HepG2 (cell line): Measurements from ENCODE around the gene PIAS1. TPM values are rescaled to one million over a fixed set of nuclear protein-coding genes. Genes with fewer than 3 reads are reported as not detected.

ENCODE experiments used
- ARHGAP35 ChIP-seq: sonication (generic); formaldehyde crosslinking; IDR thresholded peaks from 2 replicates; pipeline ENCODE4 v1.9.0; 2022; ENCODE audit warnings: mild to moderate bottlenecking, inconsistent platforms, moderate library complexity, missing genetic modification reagents, borderline replicate concordance
- POLR2AphosphoS5 ChIP-seq: IDR thresholded peaks from 2 replicates; pipeline ENCODE4 v1.6.1; 2012; ENCODE audit warnings: low read depth, low read length
- SP140L ChIP-seq: sonication (generic); formaldehyde crosslinking; IDR thresholded peaks from 2 replicates; pipeline ENCODE4 v1.4.0; 2020; ENCODE audit warnings: missing genetic modification reagents, borderline replicate concordance
- TBP ChIP-seq: sonication (generic); formaldehyde crosslinking; IDR thresholded peaks from 2 replicates; pipeline ENCODE4 v1.5.0; 2020; ENCODE audit warnings: missing genetic modification reagents
- ZNF570 ChIP-seq: sonication (generic); formaldehyde crosslinking; IDR thresholded peaks from 2 replicates; pipeline ENCODE4 v1.4.0; 2020; ENCODE audit warnings: mild to moderate bottlenecking, missing genetic modification reagents, borderline replicate concordance
- polyA plus RNA-seq, 8 experiments: library from polyadenylated mRNA; depleted of rRNA in 3 of 8; stranded (reverse) in 7 of 8; unstranded in 1 of 8; fragments of >200 nt; fragmentation: Illumina TruSeq in 4 of 8; extraction: Trizol in 4 of 8; gene quantifications; 2 replicates each; pipeline versions ENCODE4 v1.2.1 to v1.2.3, GENCODE V29; 2011 to 2016; ENCODE audit warnings: low read depth in 4 of 8, missing spikeins in 1 of 8, mixed read lengths in 1 of 8; ENCODE audit not compliant: insufficient read depth in 1 of 8
- total RNA-seq, 5 experiments: library from RNA; depleted of rRNA; stranded (reverse); fragments of >200 nt; fragmentation: Illumina TruSeq; extraction: Trizol; gene quantifications; 2 replicates each; pipeline ENCODE4 v1.2.3, GENCODE V29; 2016; ENCODE audit warnings: low read depth in 1 of 5
- TF ChIP-seq, protein P1 (sequence below): sonication (generic); formaldehyde crosslinking; IDR thresholded peaks from 2 replicates; pipeline ENCODE4 v1.4.0; 2020; ENCODE audit warnings: missing genetic modification reagents
- TF ChIP-seq, protein P2 (sequence below): sonication (generic); formaldehyde crosslinking; IDR thresholded peaks from 2 replicates; pipeline ENCODE4 v1.5.0; 2020; ENCODE audit warnings: missing genetic modification reagents
- TF ChIP-seq, protein P3 (sequence below): sonication (generic); formaldehyde crosslinking; IDR thresholded peaks from 2 replicates; pipeline ENCODE4 v1.9.0; 2021; ENCODE audit warnings: missing genetic modification reagents, mild to moderate bottlenecking, borderline replicate concordance
- TF ChIP-seq, protein P4 (sequence below): sonication (generic); formaldehyde crosslinking; IDR thresholded peaks from 2 replicates; pipeline ENCODE4 v1.4.0; 2020; ENCODE audit warnings: mild to moderate bottlenecking, missing genetic modification reagents
- TF ChIP-seq, protein P5 (sequence below): sonication (generic); formaldehyde crosslinking; IDR thresholded peaks from 2 replicates; pipeline ENCODE4 v1.8.0; 2022; ENCODE audit warnings: mild to moderate bottlenecking, missing genetic modification reagents

The PIAS1 gene
- total and polyA plus RNA-seq, 2 of the 13 experiments (the other 11 are each of a cell fraction or from before 2014, with no cell fraction given) = 20.7 to 33.7 TPM

DNA sequence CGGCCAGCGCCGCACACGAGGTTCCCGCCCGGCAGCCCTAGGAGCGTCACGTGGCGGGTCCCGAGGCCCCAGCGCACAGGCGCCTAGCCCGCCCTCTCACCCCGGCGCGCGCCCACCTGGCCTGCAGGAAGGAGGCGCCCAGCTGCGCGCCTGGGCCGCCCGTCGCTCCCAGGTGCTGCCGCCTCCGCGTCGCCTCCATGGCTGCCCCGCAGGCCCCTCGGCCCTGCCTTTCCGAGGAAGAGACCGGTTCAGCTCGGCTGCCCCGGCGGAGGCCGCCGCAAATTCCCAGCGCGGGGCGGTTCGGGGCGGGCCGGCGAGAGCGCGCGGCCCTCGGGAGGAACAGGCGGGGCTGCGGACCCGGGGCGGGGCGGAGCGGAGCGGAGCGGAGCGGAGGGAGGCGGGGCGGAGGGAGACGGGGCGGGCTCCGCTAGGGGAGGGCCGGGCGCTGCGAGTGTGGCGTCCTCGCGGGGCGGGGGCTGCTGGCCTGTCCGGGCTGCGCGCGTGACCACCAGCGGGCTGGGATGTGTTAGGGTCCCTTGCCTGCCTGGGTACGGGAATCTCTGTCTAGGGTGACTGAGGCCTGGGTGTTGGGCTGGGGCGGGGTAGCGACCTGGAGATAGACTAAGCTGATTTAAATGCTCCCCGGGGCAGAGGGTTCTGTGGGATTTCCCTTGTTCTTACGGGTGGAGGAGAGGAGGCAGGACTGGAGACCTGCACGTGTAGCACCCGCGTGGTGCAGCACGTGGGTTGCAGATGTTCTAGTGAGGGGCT, 175.5 kb downstream of the PIAS1 start, which contains the start of gene CLN6 (continued):
- TF ChIP-seq POLR2AphosphoS5 (peak; percentile 66), ZNF570 (CRISPR knock-in tag) (peak; percentile 62; the same call in 1 of the 2 replicates), ARHGAP35 (CRISPR knock-in tag) (no peak; the same call in 1 of the 2 replicates), TBP (CRISPR knock-in tag) (no peak), SP140L (CRISPR knock-in tag) (no peak)
- TF ChIP-seq, protein P1, sequence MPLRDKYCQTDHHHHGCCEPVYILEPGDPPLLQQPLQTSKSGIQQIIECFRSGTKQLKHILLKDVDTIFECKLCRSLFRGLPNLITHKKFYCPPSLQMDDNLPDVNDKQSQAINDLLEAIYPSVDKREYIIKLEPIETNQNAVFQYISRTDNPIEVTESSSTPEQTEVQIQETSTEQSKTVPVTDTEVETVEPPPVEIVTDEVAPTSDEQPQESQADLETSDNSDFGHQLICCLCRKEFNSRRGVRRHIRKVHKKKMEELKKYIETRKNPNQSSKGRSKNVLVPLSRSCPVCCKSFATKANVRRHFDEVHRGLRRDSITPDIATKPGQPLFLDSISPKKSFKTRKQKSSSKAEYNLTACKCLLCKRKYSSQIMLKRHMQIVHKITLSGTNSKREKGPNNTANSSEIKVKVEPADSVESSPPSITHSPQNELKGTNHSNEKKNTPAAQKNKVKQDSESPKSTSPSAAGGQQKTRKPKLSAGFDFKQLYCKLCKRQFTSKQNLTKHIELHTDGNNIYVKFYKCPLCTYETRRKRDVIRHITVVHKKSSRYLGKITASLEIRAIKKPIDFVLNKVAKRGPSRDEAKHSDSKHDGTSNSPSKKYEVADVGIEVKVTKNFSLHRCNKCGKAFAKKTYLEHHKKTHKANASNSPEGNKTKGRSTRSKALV (CRISPR knock-in tag) = no peak
- TF ChIP-seq, protein P2, sequence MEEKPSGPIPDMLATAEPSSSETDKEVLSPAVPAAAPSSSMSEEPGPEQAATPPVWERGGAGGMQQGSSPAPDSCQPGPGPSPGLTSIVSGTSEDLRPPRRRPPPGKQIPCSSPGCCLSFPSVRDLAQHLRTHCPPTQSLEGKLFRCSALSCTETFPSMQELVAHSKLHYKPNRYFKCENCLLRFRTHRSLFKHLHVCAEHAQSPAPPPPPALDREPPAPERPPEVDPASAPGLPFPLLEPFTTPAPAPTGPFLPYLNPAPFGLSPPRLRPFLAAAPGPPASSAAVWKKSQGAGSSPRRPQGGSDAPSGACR (CRISPR knock-in tag) = no peak
- TF ChIP-seq, protein P3, sequence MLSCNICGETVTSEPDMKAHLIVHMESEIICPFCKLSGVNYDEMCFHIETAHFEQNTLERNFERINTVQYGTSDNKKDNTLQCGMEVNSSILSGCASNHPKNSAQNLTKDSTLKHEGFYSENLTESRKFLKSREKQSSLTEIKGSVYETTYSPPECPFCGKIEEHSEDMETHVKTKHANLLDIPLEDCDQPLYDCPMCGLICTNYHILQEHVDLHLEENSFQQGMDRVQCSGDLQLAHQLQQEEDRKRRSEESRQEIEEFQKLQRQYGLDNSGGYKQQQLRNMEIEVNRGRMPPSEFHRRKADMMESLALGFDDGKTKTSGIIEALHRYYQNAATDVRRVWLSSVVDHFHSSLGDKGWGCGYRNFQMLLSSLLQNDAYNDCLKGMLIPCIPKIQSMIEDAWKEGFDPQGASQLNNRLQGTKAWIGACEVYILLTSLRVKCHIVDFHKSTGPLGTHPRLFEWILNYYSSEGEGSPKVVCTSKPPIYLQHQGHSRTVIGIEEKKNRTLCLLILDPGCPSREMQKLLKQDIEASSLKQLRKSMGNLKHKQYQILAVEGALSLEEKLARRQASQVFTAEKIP (CRISPR knock-in tag) = no peak
- TF ChIP-seq, protein P4, sequence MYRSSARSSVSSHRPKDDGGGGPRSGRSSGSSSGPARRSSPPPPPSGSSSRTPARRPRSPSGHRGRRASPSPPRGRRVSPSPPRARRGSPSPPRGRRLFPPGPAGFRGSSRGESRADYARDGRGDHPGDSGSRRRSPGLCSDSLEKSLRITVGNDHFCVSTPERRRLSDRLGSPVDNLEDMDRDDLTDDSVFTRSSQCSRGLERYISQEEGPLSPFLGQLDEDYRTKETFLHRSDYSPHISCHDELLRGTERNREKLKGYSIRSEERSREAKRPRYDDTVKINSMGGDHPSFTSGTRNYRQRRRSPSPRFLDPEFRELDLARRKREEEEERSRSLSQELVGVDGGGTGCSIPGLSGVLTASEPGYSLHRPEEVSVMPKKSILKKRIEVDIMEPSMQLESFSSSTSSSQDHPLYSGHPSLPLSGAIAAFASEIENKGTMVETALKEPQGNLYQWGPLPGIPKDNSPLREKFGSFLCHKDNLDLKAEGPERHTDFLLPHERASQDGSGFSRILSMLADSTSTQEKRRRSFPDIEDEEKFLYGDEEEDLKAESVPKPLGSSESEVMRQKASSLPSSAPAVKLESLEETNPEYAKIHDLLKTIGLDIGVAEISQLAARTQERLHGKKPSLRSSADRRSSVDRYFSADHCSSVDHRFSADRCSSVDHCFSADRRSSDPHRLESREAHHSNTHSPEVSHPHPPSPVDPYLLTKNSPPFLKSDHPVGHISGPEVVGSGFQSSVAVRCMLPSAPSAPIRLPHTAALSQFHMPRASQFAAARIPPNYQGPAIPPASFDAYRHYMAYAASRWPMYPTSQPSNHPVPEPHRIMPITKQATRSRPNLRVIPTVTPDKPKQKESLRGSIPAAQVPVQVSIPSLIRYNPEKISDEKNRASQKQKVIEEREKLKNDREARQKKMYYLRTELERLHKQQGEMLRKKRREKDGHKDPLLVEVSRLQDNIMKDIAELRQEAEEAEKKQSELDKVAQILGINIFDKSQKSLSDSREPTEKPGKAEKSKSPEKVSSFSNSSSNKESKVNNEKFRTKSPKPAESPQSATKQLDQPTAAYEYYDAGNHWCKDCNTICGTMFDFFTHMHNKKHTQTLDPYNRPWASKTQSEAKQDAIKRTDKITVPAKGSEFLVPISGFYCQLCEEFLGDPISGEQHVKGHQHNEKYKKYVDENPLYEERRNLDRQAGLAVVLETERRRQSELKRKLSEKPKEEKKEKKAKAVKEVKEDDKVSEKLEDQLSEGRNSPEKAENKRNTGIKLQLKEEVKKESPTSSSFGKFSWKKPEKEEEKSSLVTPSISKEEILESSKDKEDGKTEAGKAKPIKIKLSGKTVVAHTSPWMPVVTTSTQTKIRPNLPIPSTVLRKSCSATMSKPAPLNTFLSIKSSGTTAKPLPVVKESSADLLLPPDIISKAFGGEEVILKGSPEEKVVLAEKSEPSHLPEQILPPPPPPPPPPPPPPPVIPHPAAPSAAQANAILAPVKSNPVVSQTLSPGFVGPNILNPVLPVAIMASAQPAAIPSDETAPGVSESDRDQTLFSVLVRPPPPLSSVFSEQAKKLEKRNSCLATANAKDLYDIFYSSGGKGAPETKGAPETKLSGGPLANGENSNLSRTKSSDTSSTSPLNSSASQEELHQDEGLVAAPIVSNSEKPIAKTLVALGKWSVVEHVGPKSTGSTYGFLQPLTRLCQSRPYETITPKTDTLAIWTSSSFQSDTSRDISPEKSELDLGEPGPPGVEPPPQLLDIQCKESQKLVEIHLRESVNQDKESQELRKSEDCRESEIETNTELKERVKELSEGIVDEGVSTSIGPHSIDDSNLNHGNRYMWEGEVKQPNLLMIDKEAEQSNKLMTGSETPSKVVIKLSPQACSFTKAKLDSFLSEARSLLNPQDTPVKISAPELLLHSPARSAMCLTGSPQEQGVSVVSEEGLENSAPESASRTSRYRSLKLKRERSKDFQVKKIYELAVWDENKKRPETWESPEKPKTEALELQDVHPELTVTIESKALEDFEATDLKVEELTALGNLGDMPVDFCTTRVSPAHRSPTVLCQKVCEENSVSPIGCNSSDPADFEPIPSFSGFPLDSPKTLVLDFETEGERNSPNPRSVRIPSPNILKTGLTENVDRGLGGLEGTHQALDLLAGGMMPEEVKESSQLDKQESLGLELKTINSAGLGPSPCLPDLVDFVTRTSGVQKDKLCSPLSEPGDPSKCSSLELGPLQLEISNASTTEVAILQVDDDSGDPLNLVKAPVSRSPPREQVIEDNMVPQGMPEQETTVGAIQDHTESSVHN (CRISPR knock-in tag) = peak; percentile 61; the same call in 1 of the 2 replicates
- TF ChIP-seq, protein P5, sequence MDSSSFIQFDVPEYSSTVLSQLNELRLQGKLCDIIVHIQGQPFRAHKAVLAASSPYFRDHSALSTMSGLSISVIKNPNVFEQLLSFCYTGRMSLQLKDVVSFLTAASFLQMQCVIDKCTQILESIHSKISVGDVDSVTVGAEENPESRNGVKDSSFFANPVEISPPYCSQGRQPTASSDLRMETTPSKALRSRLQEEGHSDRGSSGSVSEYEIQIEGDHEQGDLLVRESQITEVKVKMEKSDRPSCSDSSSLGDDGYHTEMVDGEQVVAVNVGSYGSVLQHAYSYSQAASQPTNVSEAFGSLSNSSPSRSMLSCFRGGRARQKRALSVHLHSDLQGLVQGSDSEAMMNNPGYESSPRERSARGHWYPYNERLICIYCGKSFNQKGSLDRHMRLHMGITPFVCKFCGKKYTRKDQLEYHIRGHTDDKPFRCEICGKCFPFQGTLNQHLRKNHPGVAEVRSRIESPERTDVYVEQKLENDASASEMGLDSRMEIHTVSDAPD (CRISPR knock-in tag) = no peak
